T-helper 17 cell (primary cell): ENCODE data around the gene ADAMTSL2. TPM values are rescaled to one million over a fixed set of nuclear protein-coding genes. Genes with fewer than 3 reads are reported as not detected.

Source experiments
- ATAC-seq: fragments of 150-1000 bp; cut with Tn5 transposase; 2 replicates; pipeline ENCODE4 v1.10.0; 2021; ENCODE audit warnings: mild to moderate bottlenecking, moderate library complexity
- DNase-seq, 3 donors: peaks; one replicate each; pipeline versions ENCODE4 v3.0.0 to v3.0.0-alpha.2; 2020 to 2021
- H3K9me3 ChIP-seq: one replicate; pipeline ENCODE4 v1.7.0; 2013; ENCODE audit warnings: low read length, mild to moderate bottlenecking; ENCODE audit not compliant: control insufficient read depth, poor library complexity, severe bottlenecking
- H3K27ac Mint-ChIP-seq: one replicate; pipeline ENCODE4 v1.8.0; 2022; ENCODE audit warnings: mild to moderate bottlenecking, moderate library complexity, mixed read lengths
- H3K27me3 Mint-ChIP-seq: one replicate; pipeline ENCODE4 v1.8.0; 2022; ENCODE audit warnings: mixed read lengths
- H3K36me3 Mint-ChIP-seq: one replicate; pipeline ENCODE4 v1.8.0; 2022; ENCODE audit warnings: low read depth, mixed read lengths
- H3K4me1 Mint-ChIP-seq: one replicate; pipeline ENCODE4 v1.8.0; 2022; ENCODE audit warnings: mild to moderate bottlenecking, mixed read lengths
- H3K4me3 Mint-ChIP-seq: one replicate; pipeline ENCODE4 v1.8.0; 2022; ENCODE audit warnings: mild to moderate bottlenecking, moderate library complexity, mixed read lengths
- total RNA-seq, 4 donors: library from RNA in 2 of 4; stranded (reverse) in 2 of 4; gene quantifications; one replicate each; pipeline ENCODE4 v1.2.3 and lab custom pipeline; 2022 to 2026

The ADAMTSL2 gene
- total RNA-seq, 2 donors from 2014 or later, result not detected

DNA sequence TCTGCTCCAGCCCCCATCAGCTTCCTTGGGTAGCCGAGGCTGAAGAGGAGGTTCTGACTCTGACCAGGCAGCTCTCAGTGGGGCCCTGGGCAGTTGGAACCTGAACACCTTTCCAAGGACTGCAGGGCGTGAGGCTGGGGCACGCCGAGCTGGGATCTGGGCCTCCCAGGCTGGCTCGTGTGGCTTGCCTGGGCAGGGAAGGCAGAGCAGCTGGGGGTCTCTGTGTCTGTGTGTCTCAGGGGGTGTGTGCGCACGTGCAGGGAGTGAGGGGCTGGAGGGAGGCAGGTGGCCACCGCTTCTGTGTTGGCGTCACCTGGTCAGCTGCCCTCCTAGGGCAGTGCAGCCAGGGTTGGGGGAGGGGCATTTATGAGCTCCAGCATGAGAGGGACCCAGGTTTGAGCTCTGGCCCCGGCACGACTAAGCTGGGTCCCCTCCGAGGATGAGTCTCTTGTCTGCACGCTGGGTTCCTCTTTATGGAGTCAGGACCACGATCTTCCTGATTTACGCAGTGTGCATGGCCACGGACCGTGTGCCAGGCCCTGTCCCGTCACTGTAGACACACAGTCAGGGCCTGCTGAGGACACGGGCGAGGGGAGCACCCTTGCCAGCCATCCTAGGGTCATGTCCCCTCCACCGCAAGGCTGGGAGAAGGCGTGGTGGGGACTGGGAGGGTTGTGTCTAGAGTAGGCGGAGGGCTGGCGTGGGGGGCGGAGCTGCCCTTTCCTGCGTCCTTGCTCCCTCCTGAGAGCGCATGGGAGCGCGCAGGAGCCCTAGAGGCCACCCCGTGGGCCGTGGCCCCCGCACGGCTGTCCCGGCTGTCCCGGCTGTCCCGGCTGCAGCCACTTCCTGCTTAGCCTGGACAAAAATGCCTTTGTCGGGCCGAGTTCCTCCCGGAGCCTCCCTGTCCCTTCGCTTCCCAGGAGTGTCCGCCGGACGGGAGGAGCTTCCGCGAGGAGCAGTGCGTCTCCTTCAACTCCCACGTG lies 4.6 kb downstream of the ADAMTSL2 start:
- ATAC-seq, result no peak
- H3K36me3 Mint-ChIP-seq, result no peaks in the 10 kb centered on the region
- peaks cover 3% of the 10 kb centered on the region for H3K4me1 Mint-ChIP-seq
- DNase-seq, result no peak
- no peak overlapping the region for H3K27ac Mint-ChIP-seq
- H3K9me3 ChIP-seq, result no peaks in the 10 kb centered on the region
- no peak overlapping the region for H3K4me3 Mint-ChIP-seq
- peaks cover 15% of the 10 kb centered on the region for H3K27me3 Mint-ChIP-seq

DNA sequence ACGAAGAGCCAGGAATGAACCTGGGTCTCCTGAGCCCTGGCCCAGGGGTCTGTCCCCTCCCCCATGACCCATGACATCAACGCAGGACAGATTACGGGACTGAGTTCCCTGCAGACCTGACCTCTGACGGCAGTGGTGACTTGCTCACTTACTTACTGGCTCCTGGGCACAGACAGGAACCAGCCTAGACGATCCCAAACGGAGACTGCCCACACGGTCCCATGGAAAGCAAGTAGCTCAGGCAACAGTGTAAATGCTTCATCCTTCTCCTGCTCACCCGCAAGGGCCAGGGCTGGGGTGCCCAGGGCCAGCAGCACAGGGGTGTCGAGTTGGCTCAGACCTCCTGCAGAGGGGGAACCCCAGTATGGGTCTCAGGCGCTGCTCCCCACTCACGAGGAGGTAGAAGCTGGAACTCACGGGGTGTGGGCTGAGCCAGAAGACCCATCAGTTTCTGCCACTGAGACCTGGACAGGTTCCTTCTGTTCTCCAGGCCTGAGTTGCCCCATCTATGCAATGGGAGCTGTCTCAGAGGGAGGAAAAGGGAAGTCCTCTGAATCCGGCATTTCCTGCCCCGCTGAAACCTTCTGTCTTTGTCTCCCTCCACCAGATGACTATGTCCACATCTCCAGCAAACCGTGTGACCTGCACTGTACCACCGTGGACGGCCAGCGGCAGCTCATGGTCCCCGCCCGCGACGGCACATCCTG lies 5.6 kb downstream of the ADAMTSL2 start:
- ATAC-seq, result no peak
- DNase-seq, result no peak
- H3K4me3 Mint-ChIP-seq, result no peak overlapping the region

GRCh38 chr9:133540698-133541025 lies 6.2 kb downstream of the ADAMTSL2 start:
- Mint-ChIP-seq H3K36me3 (no peaks in the 10 kb centered on the region), H3K4me1 (peaks cover 3% of the 10 kb centered on the region), H3K27me3 (peaks cover 21% of the 10 kb centered on the region), H3K27ac (no peak overlapping the region), H3K4me3 (no peak overlapping the region)
- no peaks in the 10 kb centered on the region for H3K9me3 ChIP-seq
- ATAC-seq (no peak), DNase-seq (no peak)

More for the DNA sequence above, 5.6 kb downstream of the ADAMTSL2 start:
- Mint-ChIP-seq H3K27me3 (peaks cover 23% of the 10 kb centered on the region), H3K36me3 (no peaks in the 10 kb centered on the region), H3K27ac (no peak overlapping the region), H3K4me1 (peaks cover 3% of the 10 kb centered on the region)
- H3K9me3 ChIP-seq, result no peaks in the 10 kb centered on the region

DNA sequence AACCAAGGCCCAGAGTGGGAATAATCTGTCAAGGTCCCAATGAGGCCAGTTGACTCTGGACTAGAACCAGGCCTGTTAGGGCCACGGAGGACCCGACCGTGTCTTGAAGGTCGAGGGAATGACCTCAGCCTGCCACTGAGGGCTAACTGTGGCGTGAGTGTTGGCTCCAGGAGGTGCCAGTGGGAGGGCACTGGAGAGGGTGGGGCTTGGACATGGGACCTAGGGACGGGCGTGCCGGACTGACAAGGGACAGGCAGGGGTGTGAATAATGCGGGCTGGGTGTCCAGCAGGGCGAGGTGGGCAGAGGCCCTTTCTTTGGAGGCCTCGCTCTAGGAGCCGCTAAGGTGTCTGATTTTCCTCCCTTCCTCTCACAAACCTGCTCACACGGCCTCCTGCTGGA lies 7.5 kb downstream of the ADAMTSL2 start:
- DNase-seq (no peak), ATAC-seq (no peak)
- no peaks in the 10 kb centered on the region for H3K9me3 ChIP-seq
- Mint-ChIP-seq H3K36me3 (no peaks in the 10 kb centered on the region), H3K27ac (no peak overlapping the region), H3K27me3 (peaks cover 15% of the 10 kb centered on the region), H3K4me3 (no peak overlapping the region), H3K4me1 (peaks cover 3% of the 10 kb centered on the region)

DNA sequence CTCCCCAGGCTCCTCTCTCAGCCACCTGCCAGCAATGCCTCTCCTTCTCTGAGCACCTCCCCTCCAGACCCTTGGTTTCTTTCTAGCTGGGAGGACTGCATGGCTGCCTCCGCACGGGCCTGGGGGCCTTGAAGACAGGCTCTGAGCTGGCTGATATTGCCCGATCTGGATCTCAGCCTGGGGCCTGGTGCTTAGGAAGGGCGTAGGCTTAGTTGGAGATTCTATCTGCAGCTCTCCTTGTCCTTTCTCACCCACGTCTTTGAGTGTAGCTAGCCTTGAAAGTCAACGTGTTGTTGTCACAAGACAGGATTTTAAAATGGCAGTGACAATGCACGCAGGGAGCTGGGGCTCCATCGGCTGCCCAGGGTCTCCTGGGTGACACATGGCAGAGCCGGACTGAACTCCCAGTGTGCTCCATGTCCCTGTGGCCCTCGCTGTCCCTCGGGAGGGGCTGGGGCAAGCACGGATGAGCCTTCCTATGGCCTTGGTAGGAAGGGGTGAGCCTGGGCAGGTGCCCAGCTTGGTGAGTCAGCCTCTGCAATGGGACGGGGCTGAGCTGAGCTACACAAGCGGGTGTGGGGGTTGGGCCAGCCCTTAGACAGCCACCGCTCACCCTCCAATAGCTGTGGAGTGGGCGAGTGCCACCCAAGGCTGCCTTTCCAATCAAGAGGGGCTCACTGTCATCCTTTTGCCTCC lies 9.4 kb downstream of the ADAMTSL2 start:
- Mint-ChIP-seq H3K27me3 (peaks cover 21% of the 10 kb centered on the region), H3K4me1 (peaks cover 3% of the 10 kb centered on the region), H3K27ac (no peak overlapping the region), H3K4me3 (no peak overlapping the region), H3K36me3 (no peaks in the 10 kb centered on the region)
- DNase-seq (no peak), ATAC-seq (no peak)
- no peaks in the 10 kb centered on the region for H3K9me3 ChIP-seq

DNA sequence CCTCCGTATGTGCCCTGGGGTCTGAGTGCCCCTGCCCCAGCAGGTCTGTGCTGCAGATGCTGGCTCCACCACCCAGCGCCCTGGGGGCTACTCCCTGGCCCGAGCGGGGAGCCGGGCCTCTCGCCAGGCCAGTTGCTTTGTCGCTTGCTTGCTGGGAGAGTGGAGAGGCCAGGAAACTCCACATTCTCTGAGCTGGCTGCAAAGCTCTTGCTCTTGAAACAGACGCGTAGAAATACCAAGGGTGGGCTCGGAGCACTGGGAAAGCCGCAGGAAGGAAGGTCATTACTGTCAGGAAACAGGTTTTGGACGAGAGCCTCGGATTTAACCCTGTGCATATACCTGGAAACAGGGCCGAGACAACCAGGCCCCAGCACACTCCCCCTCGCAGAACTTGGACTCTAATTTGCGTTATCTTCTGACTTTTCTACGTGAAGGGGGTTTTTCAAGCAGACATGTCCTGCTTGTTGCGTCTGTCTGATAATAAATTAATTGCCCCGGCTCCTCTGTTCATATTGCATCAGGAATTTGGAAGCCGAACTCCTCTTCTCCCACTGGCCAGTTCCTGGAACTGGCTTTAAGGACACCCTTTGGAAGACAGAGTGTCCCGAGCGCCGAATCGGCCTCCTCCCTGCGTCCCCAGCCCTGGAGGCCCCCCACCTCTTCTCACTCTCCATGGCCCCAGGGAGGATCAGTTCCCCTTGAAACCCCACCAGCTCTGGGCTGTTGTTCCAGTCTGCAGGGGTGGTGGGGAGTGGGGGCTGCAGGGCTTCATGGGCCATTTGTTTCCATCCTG lies 11.2 kb downstream of the ADAMTSL2 start:
- Mint-ChIP-seq H3K36me3 (no peaks in the 10 kb centered on the region), H3K4me1 (no peaks in the 10 kb centered on the region), H3K27me3 (peaks cover 24% of the 10 kb centered on the region), H3K27ac (no peak overlapping the region), H3K4me3 (no peak overlapping the region)
- no peaks in the 10 kb centered on the region for H3K9me3 ChIP-seq
- DNase-seq (no peak), ATAC-seq (no peak)

GRCh38 chr9:133546287-133546680 lies 11.8 kb downstream of the ADAMTSL2 start:
- no peaks in the 10 kb centered on the region for H3K36me3 Mint-ChIP-seq
- ATAC-seq, result no peak
- DNase-seq, result no peak
- peaks cover 30% of the 10 kb centered on the region for H3K27me3 Mint-ChIP-seq
- no peak overlapping the region for H3K4me3 Mint-ChIP-seq
- no peaks in the 10 kb centered on the region for H3K4me1 Mint-ChIP-seq
- no peaks in the 10 kb centered on the region for H3K9me3 ChIP-seq
- H3K27ac Mint-ChIP-seq, result no peak overlapping the region

DNA sequence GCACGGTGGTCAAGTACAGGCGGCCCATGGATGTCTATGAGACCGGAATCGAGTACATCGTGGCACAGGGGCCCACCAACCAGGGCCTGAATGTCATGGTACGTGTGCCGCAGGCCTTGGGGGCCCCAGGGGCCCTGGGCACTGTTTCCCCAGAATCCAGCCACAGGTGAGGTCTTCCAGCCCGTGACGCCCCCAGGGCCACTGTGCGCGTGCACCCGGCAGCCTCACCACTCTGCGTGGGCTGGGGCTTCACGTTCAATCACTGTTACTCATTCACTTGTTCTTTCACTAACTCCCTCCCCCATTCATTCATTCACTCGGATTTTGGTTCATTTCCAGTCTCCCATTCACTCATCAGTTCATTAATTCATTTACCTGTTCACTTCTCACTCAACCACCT lies 12.6 kb downstream of the ADAMTSL2 start:
- no peaks in the 10 kb centered on the region for H3K9me3 ChIP-seq
- DNase-seq (no peak), ATAC-seq (no peak)
- H3K27me3 Mint-ChIP-seq, result peaks cover 30% of the 10 kb centered on the region
- no peaks in the 10 kb centered on the region for H3K4me1 Mint-ChIP-seq
- no peak overlapping the region for H3K4me3 Mint-ChIP-seq
- H3K36me3 Mint-ChIP-seq, result no peaks in the 10 kb centered on the region
- H3K27ac Mint-ChIP-seq, result no peak overlapping the region

GRCh38 chr9:133551446-133551845 lies 16.9 kb downstream of the ADAMTSL2 start:
- no peak overlapping the region for H3K4me3 Mint-ChIP-seq
- H3K27me3 Mint-ChIP-seq, result peaks cover 40% of the 10 kb centered on the region
- H3K27ac Mint-ChIP-seq, result no peak overlapping the region
- no peak for DNase-seq
- no peaks in the 10 kb centered on the region for H3K4me1 Mint-ChIP-seq
- no peaks in the 10 kb centered on the region for H3K9me3 ChIP-seq
- no peaks in the 10 kb centered on the region for H3K36me3 Mint-ChIP-seq
- no peak for ATAC-seq

GRCh38 chr9:133552236-133552635 lies 17.7 kb downstream of the ADAMTSL2 start:
- H3K4me1 Mint-ChIP-seq, result no peaks in the 10 kb centered on the region
- DNase-seq (no peak), ATAC-seq (no peak)
- peaks cover 36% of the 10 kb centered on the region for H3K27me3 Mint-ChIP-seq
- H3K27ac Mint-ChIP-seq, result no peak overlapping the region
- H3K36me3 Mint-ChIP-seq, result no peaks in the 10 kb centered on the region
- H3K9me3 ChIP-seq, result no peaks in the 10 kb centered on the region
- no peak overlapping the region for H3K4me3 Mint-ChIP-seq

GRCh38 chr9:133553123-133553522 lies 18.6 kb downstream of the ADAMTSL2 start:
- Mint-ChIP-seq H3K27me3 (peaks cover 37% of the 10 kb centered on the region), H3K4me1 (no peaks in the 10 kb centered on the region), H3K36me3 (no peaks in the 10 kb centered on the region), H3K4me3 (no peak overlapping the region), H3K27ac (no peak overlapping the region)
- ATAC-seq (no peak), DNase-seq (no peak)
- no peaks in the 10 kb centered on the region for H3K9me3 ChIP-seq

DNA sequence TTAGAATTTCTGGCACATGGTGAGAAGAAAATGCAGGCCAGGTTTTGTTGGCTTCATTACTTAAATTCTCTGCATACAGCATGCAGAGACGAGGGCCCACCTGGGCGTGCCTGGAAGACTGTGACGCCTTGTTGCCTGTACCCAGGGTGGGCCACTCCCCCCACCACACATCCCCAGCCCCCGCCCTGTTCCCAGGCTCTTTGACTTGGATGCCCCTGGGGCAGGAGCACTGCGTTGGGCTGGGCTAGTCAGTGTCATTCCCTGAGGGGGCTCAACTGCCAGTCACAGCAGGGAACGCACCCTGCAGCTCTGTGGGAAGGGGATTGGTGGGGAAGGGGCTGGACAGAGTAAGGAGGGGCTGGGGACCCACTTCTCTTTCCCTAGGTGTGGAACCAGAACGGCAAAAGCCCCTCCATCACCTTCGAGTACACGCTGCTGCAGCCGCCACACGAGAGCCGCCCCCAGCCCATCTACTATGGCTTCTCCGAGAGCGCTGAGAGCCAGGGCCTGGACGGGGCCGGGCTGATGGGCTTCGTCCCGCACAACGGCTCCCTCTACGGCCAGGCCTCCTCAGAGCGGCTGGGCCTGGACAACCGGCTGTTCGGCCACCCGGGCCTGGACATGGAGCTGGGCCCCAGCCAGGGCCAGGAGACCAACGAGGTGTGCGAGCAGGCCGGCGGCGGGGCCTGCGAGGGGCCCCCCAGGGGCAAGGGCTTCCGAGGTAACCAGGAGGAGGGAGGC lies 19.6 kb downstream of the ADAMTSL2 start:
- peaks cover 46% of the 10 kb centered on the region for H3K27me3 Mint-ChIP-seq
- H3K4me1 Mint-ChIP-seq, result peaks cover 2% of the 10 kb centered on the region
- H3K36me3 Mint-ChIP-seq, result no peaks in the 10 kb centered on the region
- ATAC-seq (no peak), DNase-seq (no peak)
- no peaks in the 10 kb centered on the region for H3K9me3 ChIP-seq
- H3K4me3 Mint-ChIP-seq, result no peak overlapping the region
- no peak overlapping the region for H3K27ac Mint-ChIP-seq
